Activated naive CD4-positive, alpha-beta T cell treated with anti-CD3 and anti-CD28 coated beads, Interleukin-2, amount 10 ng/mL, durations not matched to agents 7 days and 5 days (primary cell): Measurements from ENCODE around the gene TPO.
"Not testable (repeated sequence)": the region's sequence is repeated elsewhere in the genome, so short reads cannot be mapped to it uniquely, and the experiment has no call there.

ENCODE experiments used
- CTCF ChIA-PET: fragments of 350-600 bp; sonication (Branson Sonifier 250); formaldehyde crosslinking; loops from one replicate; lab custom pipeline; 2021; ENCODE audit warnings: antibody characterized with exemption; lab: Charles Lee
- DNase-seq: peaks from one replicate; pipeline ENCODE4 v3.0.0-alpha.2; 2020
- H3K27ac Mint-ChIP-seq: one replicate; pipeline ENCODE4 v1.8.0; 2021; ENCODE audit warnings: mild to moderate bottlenecking, moderate library complexity, mixed read lengths
- H3K27me3 Mint-ChIP-seq: one replicate; pipeline ENCODE4 v1.8.0; 2021; ENCODE audit warnings: mild to moderate bottlenecking, mixed read lengths
- H3K36me3 Mint-ChIP-seq: one replicate; pipeline ENCODE4 v1.8.0; 2021; ENCODE audit warnings: mixed read lengths
- H3K4me1 Mint-ChIP-seq: one replicate; pipeline ENCODE4 v1.8.0; 2021; ENCODE audit warnings: mixed read lengths
- H3K4me3 Mint-ChIP-seq: one replicate; pipeline ENCODE4 v1.8.0; 2021; ENCODE audit warnings: mild to moderate bottlenecking, moderate library complexity, mixed read lengths
- H3K9me3 Mint-ChIP-seq: one replicate; pipeline ENCODE4 v1.8.0; 2021; ENCODE audit warnings: mixed read lengths

The TPO gene

DNA sequence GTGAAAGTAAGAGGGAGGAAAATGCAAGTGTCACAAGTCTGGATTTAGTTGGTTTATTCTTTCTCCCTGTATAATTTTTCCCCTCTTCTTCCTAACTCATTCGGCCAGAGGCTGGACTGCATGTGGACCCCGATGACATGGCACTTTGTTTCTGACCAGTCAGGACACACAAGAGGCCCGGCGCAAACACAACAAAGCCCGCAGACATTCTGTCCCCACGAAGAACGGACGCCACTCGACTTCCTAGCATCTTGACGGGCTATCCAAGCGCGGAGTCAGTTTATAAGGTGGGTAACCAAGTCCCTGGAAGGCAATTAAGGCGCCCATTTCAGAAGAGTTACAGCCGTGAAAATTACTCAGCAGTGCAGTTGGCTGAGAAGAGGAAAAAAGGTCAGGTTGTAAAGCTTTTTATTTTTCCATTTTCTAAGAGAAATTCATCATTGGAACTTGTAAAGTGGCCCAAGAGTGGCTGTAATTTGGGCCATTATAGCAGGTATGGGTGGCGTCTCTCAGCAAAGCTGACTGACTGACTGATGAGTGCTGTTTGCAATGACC lies at the start of gene TPO:
Gene TPO (plus strand): TSS at position 308 of the 555 bp plus-strand sequence. CDS start 946 bp downstream, outside the sequence.
- H3K4me3 Mint-ChIP-seq = no peak within 1 kb of the TSS
- H3K27me3 Mint-ChIP-seq = no peaks in the 10 kb centered on the region
- H3K4me1 Mint-ChIP-seq = no peaks in the 10 kb centered on the region
- H3K27ac Mint-ChIP-seq = no peak within 1 kb of the TSS
- no peak for DNase-seq
- CTCF ChIA-PET = no interaction called here
- no peaks in the 10 kb centered on the region for H3K9me3 Mint-ChIP-seq
- no peaks in the 10 kb centered on the region for H3K36me3 Mint-ChIP-seq

DNA sequence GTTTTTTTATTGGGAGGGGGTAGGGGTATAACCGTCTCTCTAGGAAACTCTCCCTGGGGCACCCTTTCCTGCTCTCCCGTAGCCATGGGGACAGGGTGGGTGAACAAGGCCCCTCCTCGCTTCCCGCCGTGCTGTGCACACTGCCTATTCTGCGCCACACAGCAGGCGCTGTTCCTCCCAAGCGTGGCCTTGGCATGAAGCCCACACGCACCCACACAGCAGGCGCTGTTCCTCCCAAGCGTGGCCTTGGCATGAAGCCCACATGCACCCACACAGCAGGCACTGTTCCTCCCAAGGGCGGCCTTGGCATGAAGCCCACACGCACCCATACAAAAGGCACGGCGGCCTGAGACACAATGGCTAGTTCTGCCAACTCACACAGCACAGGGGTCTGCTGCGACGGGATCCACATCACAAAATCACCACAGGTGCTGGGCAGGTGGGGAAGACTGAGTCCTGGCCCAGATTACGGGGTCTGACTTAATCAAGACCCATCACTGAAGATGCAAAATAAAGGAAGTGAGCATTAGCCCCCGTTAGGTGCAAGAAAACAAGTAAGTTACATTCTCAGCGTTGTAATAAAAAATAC lies 46.6 kb upstream of the TPO start:
- H3K36me3 Mint-ChIP-seq = no peaks in the 10 kb centered on the region
- H3K9me3 Mint-ChIP-seq = no peaks in the 10 kb centered on the region
- no peak overlapping the region for H3K27ac Mint-ChIP-seq
- no peak for DNase-seq
- CTCF ChIA-PET = no interaction called here
- H3K4me3 Mint-ChIP-seq = no peak overlapping the region
- peaks cover 3% of the 10 kb centered on the region for H3K27me3 Mint-ChIP-seq
- H3K4me1 Mint-ChIP-seq = no peaks in the 10 kb centered on the region

- DNase-seq = no peak
- H3K9me3 Mint-ChIP-seq = no peaks in the 10 kb centered on the region
- no peak overlapping the region for H3K4me3 Mint-ChIP-seq
- no peaks in the 10 kb centered on the region for H3K36me3 Mint-ChIP-seq
- CTCF ChIA-PET = no interaction called here
- H3K27me3 Mint-ChIP-seq = peaks cover 3% of the 10 kb centered on the region
- H3K27ac Mint-ChIP-seq = no peak overlapping the region
- no peaks in the 10 kb centered on the region for H3K4me1 Mint-ChIP-seq
Measured at GRCh38 chr2:1367601-1368000, 45.7 kb upstream of the TPO start.

- Mint-ChIP-seq H3K4me3 (no peak overlapping the region), H3K36me3 (no peaks in the 10 kb centered on the region), H3K27me3 (peaks cover 3% of the 10 kb centered on the region), H3K27ac (no peak overlapping the region), H3K4me1 (no peaks in the 10 kb centered on the region), H3K9me3 (no peaks in the 10 kb centered on the region)
- no peak for DNase-seq
- CTCF ChIA-PET = no interaction called here
Measured at GRCh38 chr2:1369905-1370304, 43.4 kb upstream of the TPO start.

GRCh38 chr2:1370461-1370860 lies 42.8 kb upstream of the TPO start:
- Mint-ChIP-seq H3K36me3 (no peaks in the 10 kb centered on the region), H3K27me3 (peaks cover 6% of the 10 kb centered on the region), H3K9me3 (no peaks in the 10 kb centered on the region), H3K27ac (no peak overlapping the region), H3K4me1 (no peaks in the 10 kb centered on the region), H3K4me3 (no peak overlapping the region)
- no peak for DNase-seq
- CTCF ChIA-PET = no interaction called here

GRCh38 chr2:1371082-1371481 lies 42.2 kb upstream of the TPO start:
- H3K27me3 Mint-ChIP-seq = peaks cover 6% of the 10 kb centered on the region
- H3K36me3 Mint-ChIP-seq = no peaks in the 10 kb centered on the region
- no peak overlapping the region for H3K4me3 Mint-ChIP-seq
- DNase-seq = no peak
- CTCF ChIA-PET = no interaction called here
- H3K4me1 Mint-ChIP-seq = no peaks in the 10 kb centered on the region
- H3K27ac Mint-ChIP-seq = no peak overlapping the region
- no peaks in the 10 kb centered on the region for H3K9me3 Mint-ChIP-seq

GRCh38 chr2:1373830-1374229 lies 39.4 kb upstream of the TPO start:
- H3K27me3 Mint-ChIP-seq = peaks cover 3% of the 10 kb centered on the region
- H3K36me3 Mint-ChIP-seq = no peaks in the 10 kb centered on the region
- no peaks in the 10 kb centered on the region for H3K4me1 Mint-ChIP-seq
- no peak overlapping the region for H3K27ac Mint-ChIP-seq
- no peak for DNase-seq
- no peak overlapping the region for H3K4me3 Mint-ChIP-seq
- H3K9me3 Mint-ChIP-seq = no peaks in the 10 kb centered on the region
- CTCF ChIA-PET = no interaction called here

DNA sequence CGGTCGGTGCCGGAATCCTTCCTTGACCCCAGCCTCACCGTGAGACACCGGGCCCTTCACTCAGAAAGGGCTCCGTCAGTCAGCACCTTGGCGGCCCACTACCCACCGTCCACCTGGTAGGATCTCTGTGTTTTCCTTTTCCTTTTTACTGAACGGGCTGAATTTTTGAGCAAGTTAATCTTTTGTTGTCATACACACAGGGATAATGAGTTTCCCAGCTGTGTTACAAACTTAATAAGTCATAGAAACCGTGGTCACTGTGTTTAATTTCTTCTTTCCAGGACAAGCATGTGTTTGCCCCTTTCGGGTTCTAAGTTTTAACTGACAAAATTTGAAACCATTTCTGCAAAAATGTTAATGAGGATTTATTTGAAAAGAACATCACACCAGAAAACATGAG lies 39.0 kb upstream of the TPO start:
- DNase-seq = no peak
- Mint-ChIP-seq H3K9me3 (no peaks in the 10 kb centered on the region), H3K27ac (no peak overlapping the region), H3K27me3 (peaks cover 3% of the 10 kb centered on the region), H3K4me1 (no peaks in the 10 kb centered on the region), H3K4me3 (no peak overlapping the region), H3K36me3 (no peaks in the 10 kb centered on the region)
- CTCF ChIA-PET = no interaction called here

GRCh38 chr2:1375794-1376193 lies 37.5 kb upstream of the TPO start:
- H3K9me3 Mint-ChIP-seq = no peaks in the 10 kb centered on the region
- no peaks in the 10 kb centered on the region for H3K4me1 Mint-ChIP-seq
- H3K4me3 Mint-ChIP-seq = no peak overlapping the region
- DNase-seq = no peak
- H3K27me3 Mint-ChIP-seq = peaks cover 3% of the 10 kb centered on the region
- CTCF ChIA-PET = interaction anchor here (0.6 kb wide), 1 partner anchor 1476 kb away, joined by 3 read pairs; no protein-coding TSS in a partner anchor
- H3K36me3 Mint-ChIP-seq = no peaks in the 10 kb centered on the region
- H3K27ac Mint-ChIP-seq = no peak overlapping the region

GRCh38 chr2:1377473-1377872 lies 35.8 kb upstream of the TPO start:
- Mint-ChIP-seq H3K4me1 (no peaks in the 10 kb centered on the region), H3K36me3 (no peaks in the 10 kb centered on the region), H3K9me3 (no peaks in the 10 kb centered on the region), H3K27ac (no peak overlapping the region), H3K27me3 (peaks cover 3% of the 10 kb centered on the region), H3K4me3 (no peak overlapping the region)
- no peak for DNase-seq
- CTCF ChIA-PET = no interaction called here

GRCh38 chr2:1378456-1379150 lies 34.7 kb upstream of the TPO start:
- H3K27ac Mint-ChIP-seq = no peak overlapping the region
- H3K36me3 Mint-ChIP-seq = no peaks in the 10 kb centered on the region
- peaks cover 3% of the 10 kb centered on the region for H3K27me3 Mint-ChIP-seq
- CTCF ChIA-PET = no interaction called here
- H3K4me1 Mint-ChIP-seq = no peaks in the 10 kb centered on the region
- H3K4me3 Mint-ChIP-seq = no peak overlapping the region
- no peak for DNase-seq
- H3K9me3 Mint-ChIP-seq = no peaks in the 10 kb centered on the region

- H3K4me1 Mint-ChIP-seq = no peaks in the 10 kb centered on the region
- H3K36me3 Mint-ChIP-seq = no peaks in the 10 kb centered on the region
- no peak overlapping the region for H3K4me3 Mint-ChIP-seq
- no peaks in the 10 kb centered on the region for H3K27me3 Mint-ChIP-seq
- CTCF ChIA-PET = no interaction called here
- DNase-seq = no peak
- no peaks in the 10 kb centered on the region for H3K9me3 Mint-ChIP-seq
- no peak overlapping the region for H3K27ac Mint-ChIP-seq
Measured at GRCh38 chr2:1381644-1382043, 31.6 kb upstream of the TPO start.

DNA sequence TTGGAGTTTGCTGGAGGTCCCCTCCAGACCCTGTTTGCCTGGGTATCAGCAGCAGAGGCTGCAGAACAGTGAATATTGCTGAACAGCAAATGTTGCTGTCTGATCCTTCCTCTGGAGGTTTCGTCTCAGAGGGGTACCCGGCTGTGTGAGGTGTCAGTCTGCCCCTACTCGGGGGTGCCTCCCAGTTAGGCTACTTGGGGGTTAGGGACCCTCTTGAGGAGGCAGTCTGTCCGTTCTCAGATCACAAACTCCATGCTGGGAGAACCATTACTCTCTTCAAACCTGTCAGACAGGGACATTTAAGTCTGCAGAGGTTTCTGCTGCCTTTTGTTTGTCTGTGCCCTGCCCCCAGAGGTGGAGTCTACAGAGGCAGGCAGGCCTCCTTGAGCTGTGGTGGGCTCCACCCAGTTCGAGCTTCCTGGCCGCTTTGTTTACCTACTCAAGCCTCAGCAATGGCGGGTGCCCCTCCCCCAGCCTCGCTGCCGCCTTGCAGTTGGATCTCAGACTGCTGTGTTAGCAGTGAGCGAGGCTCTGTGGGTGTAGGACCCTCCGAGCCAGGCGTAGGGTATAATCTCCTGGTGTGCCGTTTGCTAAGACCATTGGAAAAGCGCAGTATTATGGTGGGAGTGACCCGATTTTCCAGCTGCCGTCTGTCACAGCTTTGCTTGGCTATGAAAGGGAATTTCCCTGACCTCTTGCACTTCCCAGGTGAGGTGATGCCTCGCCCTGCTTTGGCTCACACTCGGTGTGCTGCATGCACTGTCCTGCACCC lies 25.1 kb upstream of the TPO start:
- DNase-seq, H3K27me3 Mint-ChIP-seq, H3K9me3 Mint-ChIP-seq, H3K27ac Mint-ChIP-seq, CTCF ChIA-PET, H3K36me3 Mint-ChIP-seq, H3K4me3 Mint-ChIP-seq, H3K4me1 Mint-ChIP-seq: not testable (repeated sequence)

GRCh38 chr2:1390118-1390517 lies 23.1 kb upstream of the TPO start:
- DNase-seq, H3K9me3 Mint-ChIP-seq, H3K4me3 Mint-ChIP-seq, H3K36me3 Mint-ChIP-seq, H3K27me3 Mint-ChIP-seq, H3K4me1 Mint-ChIP-seq, H3K27ac Mint-ChIP-seq, CTCF ChIA-PET: not testable (repeated sequence)
